ENCODE measurements around the gene CUL4A.
"Not testable (repeated sequence)": the region's sequence is repeated elsewhere in the genome, so short reads cannot be mapped to it uniquely, and the experiment has no call there.

CUL4A gene

GRCh38 chr13:113209336-113209758, at the start of gene CUL4A:
Gene CUL4A, plus strand, starts transcription at chr13:113209613. Its CDS starts 15 bp downstream, at chr13:113209628.
- Histone ChIP-seq H3K4me2 (peak within 1 kb of the TSS; percentile 87), H3K27ac (peak within 1 kb of the TSS; percentile 98), H4K20me1 (peaks cover 80% of the 10 kb centered on the region), H3K9ac (peak within 1 kb of the TSS; percentile 97), H3K27me3 (no peaks in the 10 kb centered on the region), H3K4me1 (peaks cover 38% of the 10 kb centered on the region), H3K36me3 (peaks cover 58% of the 10 kb centered on the region), H3K4me3 (peak within 1 kb of the TSS; percentile 87), H3K9me3 (no peaks in the 10 kb centered on the region)
- no peak for TF ChIP-seq Cebpa-rat (IDR thresholded peaks at IDR 0.05)

- H4K20me1 ChIP-seq: peaks cover 14% of the 10 kb centered on the region; the same call in 1 of the 2 replicates
- H3K9me3 ChIP-seq: no peaks in the 10 kb centered on the region
- H3K4me3 ChIP-seq: no peak overlapping the region
- peaks cover 17% of the 10 kb centered on the region for H3K4me1 ChIP-seq
- no peaks in the 10 kb centered on the region for H3K36me3 ChIP-seq
- TF ChIP-seq Cebpa-rat (IDR thresholded peaks at IDR 0.05): no peak
- H3K27ac ChIP-seq: no peak overlapping the region
- peaks cover 44% of the 10 kb centered on the region for H3K27me3 ChIP-seq
- H3K4me2 ChIP-seq: no peak overlapping the region
- H3K9ac ChIP-seq: no peak overlapping the region
Measured at GRCh38 chr13:113159701-113160100, 49.7 kb upstream of the CUL4A start.

- Histone ChIP-seq H4K20me1 (peaks cover 14% of the 10 kb centered on the region; the same call in 1 of the 2 replicates), H3K9me3 (no peaks in the 10 kb centered on the region), H3K27ac (no peak overlapping the region), H3K4me1 (0 out of 2 replicates have a peak, but pooled peaks cover 11% of the 10 kb centered on the region), H3K27me3 (peaks cover 55% of the 10 kb centered on the region), H3K4me2 (no peak overlapping the region), H3K4me3 (no peak overlapping the region), H3K9ac (no peak overlapping the region), H3K36me3 (no peaks in the 10 kb centered on the region)
- TF ChIP-seq Cebpa-rat (IDR thresholded peaks at IDR 0.05): no peak
Measured at GRCh38 chr13:113160983-113161382, 48.4 kb upstream of the CUL4A start.

GRCh38 chr13:113161433-113161832, 48.0 kb upstream of the CUL4A start:
- Histone ChIP-seq H3K4me2 (no peak overlapping the region), H3K4me3 (no peak overlapping the region), H3K9me3 (no peaks in the 10 kb centered on the region), H3K4me1 (0 out of 2 replicates have a peak, but pooled peaks cover 11% of the 10 kb centered on the region), H3K36me3 (no peaks in the 10 kb centered on the region), H3K27ac (no peak overlapping the region), H3K9ac (no peak overlapping the region), H3K27me3 (peaks cover 55% of the 10 kb centered on the region), H4K20me1 (peaks cover 14% of the 10 kb centered on the region; the same call in 1 of the 2 replicates)
- no peak for TF ChIP-seq Cebpa-rat (IDR thresholded peaks at IDR 0.05)

- Histone ChIP-seq H3K4me1 (0 out of 2 replicates have a peak, but pooled peaks cover 11% of the 10 kb centered on the region), H3K27me3 (peaks cover 55% of the 10 kb centered on the region), H4K20me1 (peaks cover 14% of the 10 kb centered on the region; the same call in 1 of the 2 replicates)
- not testable (repeated sequence) for H3K27ac ChIP-seq, H3K36me3 ChIP-seq, H3K9me3 ChIP-seq, H3K9ac ChIP-seq, H3K4me2 ChIP-seq, H3K4me3 ChIP-seq
Measured at GRCh38 chr13:113161975-113162374, 47.4 kb upstream of the CUL4A start.

GRCh38 chr13:113162783-113163685, 46.4 kb upstream of the CUL4A start:
- Histone ChIP-seq H3K27ac (no peak overlapping the region), H3K36me3 (peaks cover 3% of the 10 kb centered on the region), H3K4me1 (0 out of 2 replicates have a peak, but pooled peaks cover 11% of the 10 kb centered on the region), H3K27me3 (peaks cover 55% of the 10 kb centered on the region), H3K9ac (no peak overlapping the region), H4K20me1 (peaks cover 14% of the 10 kb centered on the region; the same call in 1 of the 2 replicates), H3K4me3 (no peak overlapping the region), H3K4me2 (no peak overlapping the region), H3K9me3 (no peaks in the 10 kb centered on the region)
- TF ChIP-seq Cebpa-rat (IDR thresholded peaks at IDR 0.05): no peak

GRCh38 chr13:113164492-113164891, 44.9 kb upstream of the CUL4A start:
- no peak overlapping the region for H3K4me3 ChIP-seq
- H3K36me3 ChIP-seq: peaks cover 13% of the 10 kb centered on the region
- no peak overlapping the region for H3K9ac ChIP-seq
- no peak overlapping the region for H3K27ac ChIP-seq
- 0 out of 2 replicates have a peak overlapping the region, but pooled peaks have one; percentile 15 for H3K4me2 ChIP-seq
- peaks cover 14% of the 10 kb centered on the region; the same call in 1 of the 2 replicates for H4K20me1 ChIP-seq
- no peak for TF ChIP-seq Cebpa-rat (IDR thresholded peaks at IDR 0.05)
- H3K27me3 ChIP-seq: peaks cover 55% of the 10 kb centered on the region
- no peaks in the 10 kb centered on the region for H3K9me3 ChIP-seq
- H3K4me1 ChIP-seq: 0 out of 2 replicates have a peak, but pooled peaks cover 11% of the 10 kb centered on the region

- Histone ChIP-seq H3K4me2 (no peak overlapping the region), H3K27me3 (peaks cover 41% of the 10 kb centered on the region), H3K9ac (no peak overlapping the region), H3K4me3 (no peak overlapping the region), H4K20me1 (peaks cover 10% of the 10 kb centered on the region; the same call in 1 of the 2 replicates), H3K4me1 (peaks cover 19% of the 10 kb centered on the region), H3K36me3 (peaks cover 19% of the 10 kb centered on the region), H3K27ac (no peak overlapping the region), H3K9me3 (no peaks in the 10 kb centered on the region)
- no peak for TF ChIP-seq Cebpa-rat (IDR thresholded peaks at IDR 0.05)
Measured at GRCh38 chr13:113166266-113166665, 43.1 kb upstream of the CUL4A start.

GRCh38 chr13:113166681-113167080, 42.7 kb upstream of the CUL4A start:
- Histone ChIP-seq H3K4me3 (no peak overlapping the region), H3K27me3 (peaks cover 36% of the 10 kb centered on the region), H3K4me1 (peaks cover 23% of the 10 kb centered on the region), H3K9ac (no peak overlapping the region), H4K20me1 (peaks cover 8% of the 10 kb centered on the region; the same call in 1 of the 2 replicates), H3K9me3 (no peaks in the 10 kb centered on the region), H3K4me2 (no peak overlapping the region), H3K36me3 (peaks cover 23% of the 10 kb centered on the region), H3K27ac (no peak overlapping the region)
- no peak for TF ChIP-seq Cebpa-rat (IDR thresholded peaks at IDR 0.05)

- Histone ChIP-seq H3K27ac (no peak overlapping the region), H3K4me2 (no peak overlapping the region)
Measured at GRCh38 chr13:113167155-113167554, 42.3 kb upstream of the CUL4A start.

More at GRCh38 chr13:113167155-113167554, 42.3 kb upstream of the CUL4A start:
- Histone ChIP-seq H3K9me3 (no peaks in the 10 kb centered on the region), H4K20me1 (peaks cover 8% of the 10 kb centered on the region; the same call in 1 of the 2 replicates), H3K4me3 (no peak overlapping the region), H3K4me1 (peaks cover 28% of the 10 kb centered on the region), H3K9ac (no peak overlapping the region), H3K27me3 (peaks cover 33% of the 10 kb centered on the region), H3K36me3 (peaks cover 28% of the 10 kb centered on the region)
- no peak for TF ChIP-seq Cebpa-rat (IDR thresholded peaks at IDR 0.05)
